Trophoblast cell (in vitro differentiated cells and primary cell): ENCODE measurements around the gene ZNF319.

Experiments
- DNase-seq, 2 donors: peaks; one replicate each; pipeline ENCODE4 v3.0.0-alpha.2; 2016
- H2AFZ ChIP-seq: 2 replicates; pipeline ENCODE4 v1.6.1; 2013; ENCODE audit warnings: low read length, moderate library complexity, mild to moderate bottlenecking; ENCODE audit not compliant: insufficient read depth, poor library complexity
- H2AK5ac ChIP-seq: 2 replicates; pipeline ENCODE4 v1.6.1; 2013; ENCODE audit warnings: mild to moderate bottlenecking, low read length
- H2BK120ac ChIP-seq: 2 replicates; pipeline ENCODE4 v1.6.1; 2013; ENCODE audit warnings: low read length, mild to moderate bottlenecking, moderate library complexity; ENCODE audit not compliant: insufficient read depth, poor library complexity
- H2BK12ac ChIP-seq: 2 replicates; pipeline ENCODE4 v1.6.1; 2013; ENCODE audit warnings: mild to moderate bottlenecking, low read length, moderate library complexity
- H2BK5ac ChIP-seq: 2 replicates; pipeline ENCODE4 v1.6.1; 2013; ENCODE audit warnings: low read length, low read depth, moderate library complexity, mild to moderate bottlenecking; ENCODE audit not compliant: poor library complexity
- H3K14ac ChIP-seq: 2 replicates; pipeline ENCODE4 v1.6.1; 2013; ENCODE audit warnings: mild to moderate bottlenecking, low read length
- H3K18ac ChIP-seq: 2 replicates; pipeline ENCODE4 v1.6.1; 2013; ENCODE audit warnings: mild to moderate bottlenecking, low read length
- H3K23ac ChIP-seq: 2 replicates; pipeline ENCODE4 v1.6.1; 2013; ENCODE audit warnings: low read length
- H3K27ac ChIP-seq: 2 replicates; pipeline ENCODE4 v1.5.1; 2013; ENCODE audit warnings: low read depth, mild to moderate bottlenecking, inconsistent platforms, low read length, moderate library complexity
- H3K27me3 ChIP-seq: 2 replicates; pipeline ENCODE4 v1.6.1; 2013; ENCODE audit warnings: inconsistent platforms, mild to moderate bottlenecking, low read length, moderate library complexity; ENCODE audit not compliant: insufficient read depth
- H3K36me3 ChIP-seq, 2 experiments: 1 replicate in 1 of 2; 2 replicates in 1 of 2; pipeline ENCODE4 v1.6.1; 2013; ENCODE audit warnings: low read length in 2 of 2, mild to moderate bottlenecking in 2 of 2, moderate library complexity in 1 of 2; ENCODE audit not compliant: insufficient read depth in 2 of 2, control insufficient read depth in 1 of 2
- H3K4ac ChIP-seq: 2 replicates; pipeline ENCODE4 v1.6.1; 2013; ENCODE audit warnings: low read depth, mild to moderate bottlenecking, low read length, moderate library complexity
- H3K4me1 ChIP-seq, 2 experiments: 1 replicate in 1 of 2; 2 replicates in 1 of 2; pipeline ENCODE4 v1.6.1; 2013; ENCODE audit warnings: low read length in 2 of 2, mild to moderate bottlenecking in 2 of 2, moderate library complexity in 1 of 2; ENCODE audit not compliant: insufficient read depth in 2 of 2, control insufficient read depth in 1 of 2
- H3K4me2 ChIP-seq: 2 replicates; pipeline ENCODE4 v1.6.1; 2013; ENCODE audit warnings: inconsistent platforms, mild to moderate bottlenecking, low read length, moderate library complexity
- H3K4me3 ChIP-seq: 2 replicates; pipeline ENCODE4 v1.5.1; 2013; ENCODE audit warnings: mild to moderate bottlenecking, low read depth, low read length, inconsistent platforms
- H3K79me1 ChIP-seq: one replicate; pipeline ENCODE4 v1.6.1; 2013; ENCODE audit warnings: low read length
- H3K79me2 ChIP-seq: 2 replicates; pipeline ENCODE4 v1.6.1; 2013; ENCODE audit warnings: low read length, mild to moderate bottlenecking; ENCODE audit not compliant: control insufficient read depth, insufficient read depth, poor library complexity
- H3K9ac ChIP-seq: 2 replicates; pipeline ENCODE4 v1.6.1; 2013; ENCODE audit warnings: mild to moderate bottlenecking, low read length
- H3K9me3 ChIP-seq: 2 replicates; pipeline ENCODE4 v1.6.1; 2013; ENCODE audit warnings: low read depth, mild to moderate bottlenecking, control low read depth, inconsistent platforms, low read length; ENCODE audit not compliant: insufficient read depth
- H4K12ac ChIP-seq: 2 replicates; pipeline ENCODE4 v1.6.1; 2013; ENCODE audit warnings: low read depth, mild to moderate bottlenecking, low read length, moderate library complexity
- H4K8ac ChIP-seq: 2 replicates; pipeline ENCODE4 v1.6.1; 2013; ENCODE audit warnings: low read depth, mild to moderate bottlenecking, low read length, moderate library complexity
- H4K91ac ChIP-seq: one replicate; pipeline ENCODE4 v1.6.1; 2013; ENCODE audit warnings: low read depth, mild to moderate bottlenecking, low read length, moderate library complexity
- WGBS: extraction: QIAGEN DNeasy Blood & Tissue Kit; methylation state at CpG from one replicate; pipeline ENCODE4 v1.1.7; 2013; ENCODE audit warnings: missing lambda C conversion rate; ENCODE audit not compliant: insufficient read length, insufficient coverage; ENCODE audit errors: extremely low coverage; 5-methylcytosine and 5-hydroxymethylcytosine counted together

Gene ZNF319

DNA sequence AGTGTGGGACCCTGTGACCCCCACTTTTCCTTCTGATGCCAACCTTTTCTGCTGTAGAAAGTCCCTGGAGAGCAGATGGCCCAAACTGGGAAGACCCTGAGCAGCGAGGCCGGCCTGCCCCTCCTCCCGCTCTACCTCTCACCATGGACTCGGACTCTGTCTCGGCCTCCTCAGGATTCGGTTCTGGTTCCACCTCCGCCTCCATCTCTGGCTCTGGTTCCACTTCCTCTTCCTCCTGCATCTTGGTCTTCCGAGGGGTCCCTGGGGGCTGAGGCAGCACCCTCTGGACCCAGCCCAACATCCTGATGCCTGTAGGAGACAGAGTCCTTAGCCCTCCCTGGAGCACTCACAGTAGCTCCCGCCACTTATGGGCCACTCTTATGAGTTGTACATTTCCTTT lies 33.5 kb downstream of the ZNF319 start:
- Histone ChIP-seq H3K23ac (no peak overlapping the region), H3K9me3 (peaks cover 2% of the 10 kb centered on the region), H2AK5ac (no peak overlapping the region), H3K27ac (no peak overlapping the region), H2BK120ac (no peak overlapping the region), H4K91ac (no peak overlapping the region), H3K9ac (no peak overlapping the region), H3K4me3 (no peak overlapping the region), H3K27me3 (no peaks in the 10 kb centered on the region), H3K14ac (no peak overlapping the region), H3K79me1 (no peaks in the 10 kb centered on the region), H2BK5ac (no peak overlapping the region), H4K12ac (no peak overlapping the region), H3K18ac (no peak overlapping the region), H3K79me2 (no peaks in the 10 kb centered on the region), H4K8ac (no peak overlapping the region), H3K4me1 (no peaks in the 10 kb centered on the region), H2BK12ac (no peak overlapping the region), H2AFZ (no peak overlapping the region), H3K4ac (no peak overlapping the region), H3K4me2 (no peak overlapping the region), H3K36me3 (no peaks in the 10 kb centered on the region)
- WGBS: no CpG with 5 or more reads among the region's 9 CpGs
- DNase-seq: no peak

DNA sequence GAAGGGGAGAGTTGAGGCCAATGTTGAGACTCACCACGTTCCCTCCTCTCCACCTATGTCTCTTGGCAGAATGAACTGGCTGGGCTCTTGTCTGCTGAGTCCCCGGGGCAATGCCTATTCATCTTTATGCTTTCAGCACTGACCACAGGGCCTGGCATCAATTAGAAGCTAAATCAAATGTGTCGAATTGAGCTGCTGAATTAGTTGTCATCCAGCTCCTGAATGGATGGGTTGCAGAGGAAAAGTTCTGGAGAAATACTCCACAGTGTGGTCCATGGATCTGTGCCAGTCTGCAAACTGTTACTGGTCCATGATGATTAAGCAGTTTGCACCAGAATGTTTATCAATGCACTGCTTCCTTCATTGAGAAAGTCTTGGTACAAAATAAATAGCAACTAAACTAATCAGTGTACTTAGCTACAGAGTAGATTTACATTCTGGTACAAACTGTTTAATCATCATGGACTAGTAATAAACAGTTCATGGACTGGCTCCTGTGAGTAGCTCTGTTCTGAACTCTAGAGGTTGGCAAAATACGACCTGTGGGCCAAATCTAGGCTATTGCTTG lies 34.2 kb downstream of the ZNF319 start:
- H3K79me2 ChIP-seq: no peaks in the 10 kb centered on the region
- no peak overlapping the region for H3K23ac ChIP-seq
- H3K79me1 ChIP-seq: no peaks in the 10 kb centered on the region
- no peak overlapping the region for H2BK5ac ChIP-seq
- no peak overlapping the region for H4K91ac ChIP-seq
- H3K14ac ChIP-seq: no peak overlapping the region
- H4K8ac ChIP-seq: no peak overlapping the region
- no peak overlapping the region for H4K12ac ChIP-seq
- WGBS: no CpG with 5 or more reads among the region's 4 CpGs
- no peak overlapping the region for H3K4ac ChIP-seq
- peaks cover 2% of the 10 kb centered on the region for H3K9me3 ChIP-seq
- H3K4me1 ChIP-seq: peaks cover 0 to under 1% of the 10 kb centered on the region in 2 experiments
- no peak overlapping the region for H3K4me3 ChIP-seq
- no peaks in the 10 kb centered on the region for H3K27me3 ChIP-seq
- no peaks in the 10 kb centered on the region for H3K36me3 ChIP-seq
- H2AFZ ChIP-seq: no peak overlapping the region
- no peak overlapping the region for H2BK120ac ChIP-seq
- DNase-seq: no peak
- no peak overlapping the region for H3K4me2 ChIP-seq
- H3K27ac ChIP-seq: no peak overlapping the region
- H2AK5ac ChIP-seq: no peak overlapping the region
- no peak overlapping the region for H2BK12ac ChIP-seq
- H3K18ac ChIP-seq: no peak overlapping the region
- no peak overlapping the region for H3K9ac ChIP-seq

DNA sequence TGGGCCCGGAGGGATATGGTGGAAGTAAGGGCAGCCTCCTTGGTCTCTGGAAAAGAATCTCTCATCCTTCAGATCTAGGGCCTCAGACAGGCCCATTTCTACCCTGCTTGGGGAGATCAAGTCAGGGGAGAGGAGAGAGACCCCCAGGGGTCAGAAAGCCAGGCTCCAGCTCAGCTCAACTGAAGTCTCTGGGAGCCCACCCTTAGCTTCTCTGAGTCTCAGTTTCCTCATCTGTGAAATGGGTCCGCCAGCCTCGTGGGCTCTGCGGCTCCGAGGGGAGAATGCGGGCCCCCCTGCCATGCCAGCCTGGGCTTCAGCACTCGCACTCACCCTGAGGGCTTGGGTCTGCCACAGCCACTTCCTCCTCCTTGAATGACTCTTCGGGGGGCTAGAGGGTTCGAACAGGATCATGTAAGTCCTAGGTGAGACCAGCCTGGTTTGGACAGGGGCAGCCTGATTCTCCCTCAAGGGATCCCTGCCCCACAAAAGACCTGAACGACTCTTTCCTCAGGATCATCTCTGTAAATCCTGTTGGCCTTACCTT lies 36.2 kb downstream of the ZNF319 start:
- H2BK12ac ChIP-seq: no peak overlapping the region
- DNase-seq: no peak
- H3K36me3 ChIP-seq: no peaks in the 10 kb centered on the region
- no peak overlapping the region for H3K14ac ChIP-seq
- H3K27ac ChIP-seq: no peak overlapping the region
- H2AFZ ChIP-seq: no peak overlapping the region
- no peaks in the 10 kb centered on the region for H3K27me3 ChIP-seq
- peaks cover 7% of the 10 kb centered on the region for H3K79me1 ChIP-seq
- WGBS: no CpG with 5 or more reads among the region's 10 CpGs
- H3K79me2 ChIP-seq: no peaks in the 10 kb centered on the region
- H2BK120ac ChIP-seq: no peak overlapping the region
- H3K9me3 ChIP-seq: no peaks in the 10 kb centered on the region
- no peak overlapping the region for H3K9ac ChIP-seq
- no peak overlapping the region for H2AK5ac ChIP-seq
- no peak overlapping the region for H3K23ac ChIP-seq
- H3K4me1 ChIP-seq: peaks cover 14 to 17% of the 10 kb centered on the region in 2 experiments
- H2BK5ac ChIP-seq: no peak overlapping the region
- H3K4ac ChIP-seq: no peak overlapping the region
- no peak overlapping the region for H3K4me2 ChIP-seq
- no peak overlapping the region for H4K91ac ChIP-seq
- H4K8ac ChIP-seq: no peak overlapping the region
- no peak overlapping the region for H3K4me3 ChIP-seq
- H3K18ac ChIP-seq: no peak overlapping the region
- no peak overlapping the region for H4K12ac ChIP-seq

DNA sequence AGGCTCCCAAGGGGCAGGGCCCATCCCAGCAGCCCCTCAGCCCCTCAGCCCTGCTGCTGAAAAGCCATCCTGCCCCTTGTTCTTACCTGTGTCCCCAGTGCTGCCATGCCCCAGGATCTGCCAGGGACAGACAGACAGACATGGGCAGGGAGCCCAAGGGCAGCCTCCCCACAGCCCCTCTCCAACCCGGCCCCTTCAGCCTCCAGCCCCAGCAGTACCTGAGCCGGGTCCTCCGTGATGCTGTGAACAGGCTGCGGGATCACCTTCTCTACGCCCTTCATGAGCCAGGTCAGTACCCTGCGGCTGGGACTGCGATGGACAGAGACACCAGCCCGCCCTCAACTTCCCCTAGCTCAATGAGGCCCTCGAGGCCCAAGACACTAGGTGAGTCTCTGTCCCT lies 37.7 kb downstream of the ZNF319 start:
- Histone ChIP-seq H4K8ac (no peak overlapping the region), H3K27me3 (no peaks in the 10 kb centered on the region), H3K36me3 (no peaks in the 10 kb centered on the region), H4K12ac (no peak overlapping the region), H3K4ac (no peak overlapping the region), H3K4me3 (no peak overlapping the region), H3K23ac (no peak overlapping the region), H3K4me2 (no peak overlapping the region), H2BK120ac (peak overlapping the region; percentile 23), H3K18ac (no peak overlapping the region), H3K14ac (no peak overlapping the region), H3K79me2 (peaks cover 2% of the 10 kb centered on the region), H3K9ac (no peak overlapping the region), H2BK5ac (no peak overlapping the region), H3K9me3 (no peaks in the 10 kb centered on the region), H2BK12ac (no peak overlapping the region), H4K91ac (no peak overlapping the region), H2AFZ (no peak overlapping the region), H3K79me1 (peaks cover 12% of the 10 kb centered on the region), H3K4me1 (peaks cover 23 to 27% of the 10 kb centered on the region in 2 experiments), H2AK5ac (no peak overlapping the region), H3K27ac (no peak overlapping the region)
- WGBS: no CpG with 5 or more reads among the region's 9 CpGs
- no peak for DNase-seq
